Transverse colon (tissue), 4 donors: ENCODE data around the gene FAM13C. TPM values are rescaled to one million over a fixed set of nuclear protein-coding genes. Genes with fewer than 3 reads are reported as not detected.
"Not testable (repeated sequence)": the region's sequence is repeated elsewhere in the genome, so short reads cannot be mapped to it uniquely, and the experiment has no call there.

ENCODE experiments used
- DNase-seq: peaks from one replicate; pipeline ENCODE4 v3.0.0-alpha.2; 2019
- H3K27ac ChIP-seq, 4 donors: fragments of 200-600 bp; sonication (generic); 2 replicates each; pipeline ENCODE4 v1.5.1; 2016 to 2018; ENCODE audit warnings: inconsistent platforms in 4 of 4
- H3K27me3 ChIP-seq: fragments of 200-600 bp; sonication (generic); 2 replicates; pipeline ENCODE4 v1.5.1; 2017; ENCODE audit warnings: inconsistent platforms
- H3K36me3 ChIP-seq, 4 donors: fragments of 200-600 bp; sonication (generic); 2 replicates each; pipeline ENCODE4 v1.5.1; 2017 to 2019; ENCODE audit warnings: inconsistent platforms in 4 of 4
- H3K4me1 ChIP-seq, 4 donors: fragments of 200-600 bp; sonication (generic); 2 replicates each; pipeline ENCODE4 v1.5.1; 2017 to 2020; ENCODE audit warnings: inconsistent platforms in 4 of 4
- H3K4me3 ChIP-seq, 4 donors: fragments of 200-600 bp; sonication (generic); 1 replicate in 1 of 4; 2 replicates in 3 of 4; pipeline versions ENCODE4 v1.5.1 to v1.6.1; 2017 to 2019; ENCODE audit warnings: inconsistent platforms in 4 of 4
- H3K9me3 ChIP-seq, 2 donors: fragments of 200-600 bp; sonication (generic); 2 replicates each; pipeline ENCODE4 v1.5.1; 2017 to 2019; ENCODE audit warnings: inconsistent platforms in 2 of 2
- CTCF ChIP-seq, 5 experiments: fragments of 200-600 bp in 3 of 5; fragments of 450-650 bp in 2 of 5; sonication (generic) in 3 of 5; IDR thresholded peaks; 1 replicate in 2 of 5; 2 replicates in 3 of 5; pipeline ENCODE4 v1.5.1; 2016 to 2017; ENCODE audit warnings: antibody characterized with exemption in 5 of 5, inconsistent platforms in 3 of 5, mild to moderate bottlenecking in 2 of 5, moderate library complexity in 1 of 5
- EP300 ChIP-seq: sonication (generic); formaldehyde crosslinking; IDR thresholded peaks from one replicate; pipeline ENCODE4 v1.6.1; 2017; ENCODE audit warnings: antibody characterized with exemption, low read depth
- POLR2A ChIP-seq: fragments of 450-650 bp; IDR thresholded peaks from one replicate; pipeline ENCODE4 v1.6.1; 2016; ENCODE audit warnings: antibody characterized with exemption, mild to moderate bottlenecking, moderate library complexity
- POLR2AphosphoS5 ChIP-seq, 3 donors: sonication (generic); formaldehyde crosslinking; IDR thresholded peaks; one replicate each; pipeline ENCODE4 v1.6.1; 2016; ENCODE audit warnings: antibody characterized with exemption in 3 of 3
- WGBS, 2 donors: methylation state at CpG; one replicate each; pipeline ENCODE4 v1.1.5; 2018; ENCODE audit warnings: low coverage in 1 of 2; 5-methylcytosine and 5-hydroxymethylcytosine counted together
- in situ Hi-C, 4 donors: fragments of 200-750 bp; cut with MboI; loops; one replicate each; pipeline versions ENCODE4 v1.15.0 to v1.15.1; 2017; ENCODE audit warnings: low sequenced_read_pairs in 3 of 4, low pct_ligation_motif_present in 1 of 4, low pct_unique_long_range_greater_than_20kb in 1 of 4
- intact Hi-C: fragments of 100-400 bp; cut with DNase I; formaldehyde crosslinking; loops from one replicate; pipeline ENCODE4 v1.15.1; 2023; ENCODE audit warnings: low total_unique reads
- total RNA-seq, 4 donors: library from RNA; depleted of rRNA; stranded (reverse); fragments of >200 nt; gene quantifications; one replicate each; pipeline ENCODE4 v1.1.0, GENCODE V29; 2016

FAM13C gene
- total RNA-seq, 4 donors from 2014 or later = 5.6 to 9.7 (median 6.1) TPM

GRCh38 chr10:59229441-59229840 lies 132.9 kb downstream of the FAM13C start:
- H3K36me3 ChIP-seq = no peaks in the 10 kb centered on the region
- no peaks in the 10 kb centered on the region for H3K4me1 ChIP-seq
- no peak overlapping the region for H3K27ac ChIP-seq
- H3K4me3 ChIP-seq = no peak overlapping the region
- H3K9me3 ChIP-seq = no peaks in the 10 kb centered on the region
- TF ChIP-seq POLR2A (no peak), EP300 (no peak), CTCF (IDR thresholded peaks at IDR 0.05) (no peak), POLR2AphosphoS5 (IDR thresholded peaks at IDR 0.05) (no peak)
- intact Hi-C loops (no loop called here), in situ Hi-C loops (loop anchor here (25.0 kb wide), 4 partner anchors 358 to 808 kb away; no protein-coding TSS in a partner anchor)
- no peak for DNase-seq
- H3K27me3 ChIP-seq = no peaks in the 10 kb centered on the region
- WGBS, 2 donors = 89 to 90% methylated on average over 4 of the region's 4 CpGs

- no peak overlapping the region for H3K27ac ChIP-seq
- H3K9me3 ChIP-seq = no peaks in the 10 kb centered on the region
- H3K4me1 ChIP-seq = no peaks in the 10 kb centered on the region
- no peak overlapping the region for H3K4me3 ChIP-seq
- TF ChIP-seq CTCF (IDR thresholded peaks at IDR 0.05) = no peak
- no peak for TF ChIP-seq POLR2A
- no peak for TF ChIP-seq POLR2AphosphoS5 (IDR thresholded peaks at IDR 0.05)
- TF ChIP-seq EP300 = no peak
- WGBS, 2 donors = 82 to 100% methylated on average over 2 to 3 of the region's 3 CpGs
- no peaks in the 10 kb centered on the region for H3K36me3 ChIP-seq
- DNase-seq = no peak
- in situ Hi-C loops = loop anchor here (25.0 kb wide), 4 partner anchors 360 to 810 kb away; no protein-coding TSS in a partner anchor
- intact Hi-C loops = no loop called here
- no peaks in the 10 kb centered on the region for H3K27me3 ChIP-seq
Observed at GRCh38 chr10:59227136-59227673, 135.1 kb downstream of the FAM13C start.

GRCh38 chr10:59225211-59225610 lies 137.1 kb downstream of the FAM13C start:
- intact Hi-C loops (no loop called here), in situ Hi-C loops (loop anchor here (25.0 kb wide), 4 partner anchors 362 to 812 kb away; no protein-coding TSS in a partner anchor)
- DNase-seq = no peak
- Histone ChIP-seq H3K36me3 (no peaks in the 10 kb centered on the region), H3K27me3 (no peaks in the 10 kb centered on the region), H3K9me3 (no peaks in the 10 kb centered on the region), H3K4me1 (no peaks in the 10 kb centered on the region), H3K4me3 (no peak overlapping the region), H3K27ac (no peak overlapping the region)
- TF ChIP-seq EP300 = no peak
- no peak for TF ChIP-seq CTCF (IDR thresholded peaks at IDR 0.05)
- TF ChIP-seq POLR2A = no peak

GRCh38 chr10:59223597-59223996 lies 138.8 kb downstream of the FAM13C start:
- H3K4me3 ChIP-seq, H3K4me1 ChIP-seq, H3K9me3 ChIP-seq, intact Hi-C loops, H3K27me3 ChIP-seq, DNase-seq, in situ Hi-C loops, H3K27ac ChIP-seq, H3K36me3 ChIP-seq: not testable (repeated sequence)
- 59 to 86% methylated on average over 2 of the region's 2 CpGs for WGBS, 2 donors

- in situ Hi-C loops = no loop called here
- TF ChIP-seq CTCF (IDR thresholded peaks at IDR 0.05) = no peak
- TF ChIP-seq POLR2A = no peak
- TF ChIP-seq POLR2AphosphoS5 (IDR thresholded peaks at IDR 0.05) = no peak
- TF ChIP-seq EP300 = no peak
- H3K36me3 ChIP-seq = no peaks in the 10 kb centered on the region
- no peak overlapping the region for H3K4me3 ChIP-seq
- H3K4me1 ChIP-seq = no peaks in the 10 kb centered on the region
- DNase-seq = no peak
- H3K27ac ChIP-seq = no peak overlapping the region
- no peaks in the 10 kb centered on the region for H3K27me3 ChIP-seq
- intact Hi-C loops = no loop called here
- no peaks in the 10 kb centered on the region for H3K9me3 ChIP-seq
Observed at GRCh38 chr10:59222788-59223187, 139.6 kb downstream of the FAM13C start.
